Upper lobe of left lung (tissue), 6 donors: ENCODE measurements around the gene KIF26B. TPM values are rescaled to one million over a fixed set of nuclear protein-coding genes. Genes with fewer than 3 reads are reported as not detected.
A peak's percentile ranks its signal among the peaks of the same experiment; 100 is the strongest.

Experiments used
- ATAC-seq, 2 donors: fragments of 200-7000 bp; cut with Tn5 transposase; one replicate each; pipeline ENCODE4 v1.9.1; 2022; ENCODE audit warnings: mild to moderate bottlenecking in 2 of 2, moderate library complexity in 2 of 2; ENCODE audit not compliant: low FRiP score in 2 of 2
- DNase-seq, 2 donors: peaks; one replicate each; pipeline ENCODE4 v3.0.0-alpha.2; 2019 to 2020
- H3K27ac ChIP-seq, 4 donors: fragments of 200-600 bp; sonication (generic); one replicate each; pipeline ENCODE4 v1.5.1; 2016 to 2019
- H3K27me3 ChIP-seq, 4 donors: fragments of 200-600 bp; sonication (generic); one replicate each; pipeline ENCODE4 v1.5.1; 2017 to 2019
- H3K36me3 ChIP-seq, 4 donors: fragments of 200-600 bp; sonication (generic); one replicate each; pipeline ENCODE4 v1.5.1; 2016 to 2019
- H3K4me1 ChIP-seq, 4 donors: fragments of 200-600 bp; sonication (generic); one replicate each; pipeline ENCODE4 v1.5.1; 2018 to 2019
- H3K4me3 ChIP-seq, 4 donors: fragments of 200-600 bp; sonication (generic); one replicate each; pipeline ENCODE4 v1.5.1; 2017 to 2019; ENCODE audit warnings: mild to moderate bottlenecking in 2 of 4, moderate library complexity in 1 of 4
- H3K9me3 ChIP-seq, 4 donors: fragments of 200-600 bp; sonication (generic); one replicate each; pipeline ENCODE4 v1.5.1; 2018 to 2019
- EP300 ChIP-seq, 4 donors: sonication (generic); formaldehyde crosslinking; IDR thresholded peaks; one replicate each; pipeline ENCODE4 v1.5.1; 2017; ENCODE audit warnings: antibody characterized with exemption in 4 of 4, control low read depth in 2 of 4
- POLR2A ChIP-seq, 4 donors: fragments of 450-650 bp; IDR thresholded peaks; one replicate each; pipeline ENCODE4 v1.5.1; 2016 to 2017; ENCODE audit warnings: antibody characterized with exemption in 4 of 4, mild to moderate bottlenecking in 2 of 4
- POLR2AphosphoS5 ChIP-seq, 2 donors: sonication (generic); formaldehyde crosslinking; IDR thresholded peaks; one replicate each; pipeline ENCODE4 v1.5.1; 2017; ENCODE audit warnings: antibody characterized with exemption in 2 of 2
- WGBS, 2 donors: methylation state at CpG; one replicate each; pipeline ENCODE4 v1.1.5; 2017 to 2018; 5-methylcytosine and 5-hydroxymethylcytosine counted together
- total RNA-seq, 6 donors: library from RNA; depleted of rRNA in 4 of 6; stranded (reverse); fragments of >200 nt in 4 of 6; gene quantifications; one replicate each; pipeline versions ENCODE4 v1.1.0 to v1.2.1, GENCODE V29; 2016 to 2021
- TF ChIP-seq, protein P1 (sequence below), 6 experiments: fragments of 450-650 bp in 4 of 6; fragments of 200-600 bp in 2 of 6; sonication (generic) in 2 of 6; IDR thresholded peaks; one replicate each; pipeline ENCODE4 v1.5.1; 2016 to 2019; ENCODE audit warnings: antibody characterized with exemption in 6 of 6
- donor health status: DM: no; HTN: no; CAD: no; lungs with moderate emphysema.
- donor health status: DM: no; HTN: yes; CAD: no; lungs with severe emphysema.

KIF26B gene
- total RNA-seq, 6 donors from 2014 or later, result 1.2 to 4.3 (median 2.1) TPM

DNA sequence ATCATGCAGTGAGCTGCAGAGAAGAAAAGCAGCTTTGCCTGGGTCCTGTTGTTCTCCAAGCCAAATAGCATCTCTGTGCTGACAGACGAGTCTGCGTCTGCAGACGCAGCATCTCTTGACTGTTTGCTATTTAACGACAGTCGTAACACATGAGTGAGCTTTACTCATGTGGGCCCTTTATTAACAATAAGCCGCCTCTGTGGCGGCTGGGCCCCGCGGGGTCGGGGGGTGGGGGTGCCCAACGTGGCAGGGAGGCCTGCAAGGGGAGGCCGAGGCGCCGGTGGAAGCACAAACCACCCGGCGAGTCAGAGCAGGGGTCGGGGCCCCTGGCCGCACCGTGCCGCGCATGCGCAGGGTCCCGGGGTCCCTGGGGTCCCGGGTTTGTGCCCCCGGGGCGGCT lies 435.1 kb downstream of the KIF26B start:
- Histone ChIP-seq H3K9me3 (no peaks in the 10 kb centered on the region), H3K4me1 (no peaks in the 10 kb centered on the region), H3K4me3 (no peak overlapping the region), H3K27me3 (no peaks in the 10 kb centered on the region), H3K27ac (no peak overlapping the region), H3K36me3 (no peaks in the 10 kb centered on the region)
- WGBS, 2 donors, result 87 to 88% methylated on average over 21 to 26 of the region's 26 CpGs
- ATAC-seq (peak in 1 of 2 donors; percentile 69), DNase-seq (peak in 1 of 2 donors; percentile 71)
- TF ChIP-seq, protein P1, sequence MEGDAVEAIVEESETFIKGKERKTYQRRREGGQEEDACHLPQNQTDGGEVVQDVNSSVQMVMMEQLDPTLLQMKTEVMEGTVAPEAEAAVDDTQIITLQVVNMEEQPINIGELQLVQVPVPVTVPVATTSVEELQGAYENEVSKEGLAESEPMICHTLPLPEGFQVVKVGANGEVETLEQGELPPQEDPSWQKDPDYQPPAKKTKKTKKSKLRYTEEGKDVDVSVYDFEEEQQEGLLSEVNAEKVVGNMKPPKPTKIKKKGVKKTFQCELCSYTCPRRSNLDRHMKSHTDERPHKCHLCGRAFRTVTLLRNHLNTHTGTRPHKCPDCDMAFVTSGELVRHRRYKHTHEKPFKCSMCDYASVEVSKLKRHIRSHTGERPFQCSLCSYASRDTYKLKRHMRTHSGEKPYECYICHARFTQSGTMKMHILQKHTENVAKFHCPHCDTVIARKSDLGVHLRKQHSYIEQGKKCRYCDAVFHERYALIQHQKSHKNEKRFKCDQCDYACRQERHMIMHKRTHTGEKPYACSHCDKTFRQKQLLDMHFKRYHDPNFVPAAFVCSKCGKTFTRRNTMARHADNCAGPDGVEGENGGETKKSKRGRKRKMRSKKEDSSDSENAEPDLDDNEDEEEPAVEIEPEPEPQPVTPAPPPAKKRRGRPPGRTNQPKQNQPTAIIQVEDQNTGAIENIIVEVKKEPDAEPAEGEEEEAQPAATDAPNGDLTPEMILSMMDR (IDR thresholded peaks at IDR 0.05), result no peak
- TF ChIP-seq EP300 (IDR thresholded peaks at IDR 0.05) (no peak), POLR2A (IDR thresholded peaks at IDR 0.05) (no peak), POLR2AphosphoS5 (IDR thresholded peaks at IDR 0.05) (no peak)

DNA sequence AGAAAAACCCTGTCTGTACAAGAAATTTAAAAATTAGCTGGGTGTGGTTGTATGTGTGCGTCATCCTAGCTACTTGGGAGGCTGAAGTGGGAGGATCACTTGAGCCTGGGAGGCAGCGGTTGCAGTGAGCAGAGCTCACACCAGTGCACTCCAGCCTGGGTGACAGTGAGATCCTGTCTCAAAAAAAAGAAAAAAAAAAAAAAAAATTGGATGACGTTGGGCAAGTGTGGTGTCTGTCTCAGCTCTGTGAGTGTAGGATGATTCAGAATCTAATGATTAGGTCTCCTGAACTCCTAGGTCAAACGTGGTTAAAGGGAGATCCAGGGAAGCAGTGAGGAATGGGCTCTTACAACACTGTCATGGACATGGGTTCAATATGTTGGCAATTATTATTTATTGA lies 435.9 kb downstream of the KIF26B start:
- no peak for DNase-seq
- H3K9me3 ChIP-seq, result no peaks in the 10 kb centered on the region
- H3K36me3 ChIP-seq, result no peaks in the 10 kb centered on the region
- H3K4me3 ChIP-seq, result no peak overlapping the region
- TF ChIP-seq, protein P1 (IDR thresholded peaks at IDR 0.05), result no peak
- TF ChIP-seq EP300 (IDR thresholded peaks at IDR 0.05) (no peak), POLR2A (IDR thresholded peaks at IDR 0.05) (no peak), POLR2AphosphoS5 (IDR thresholded peaks at IDR 0.05) (no peak)
- no peaks in the 10 kb centered on the region for H3K27me3 ChIP-seq
- ATAC-seq, result no peak
- WGBS, 2 donors, result 79 to 84% methylated on average over 4 of the region's 4 CpGs
- H3K4me1 ChIP-seq, result no peaks in the 10 kb centered on the region
- no peak overlapping the region for H3K27ac ChIP-seq

DNA sequence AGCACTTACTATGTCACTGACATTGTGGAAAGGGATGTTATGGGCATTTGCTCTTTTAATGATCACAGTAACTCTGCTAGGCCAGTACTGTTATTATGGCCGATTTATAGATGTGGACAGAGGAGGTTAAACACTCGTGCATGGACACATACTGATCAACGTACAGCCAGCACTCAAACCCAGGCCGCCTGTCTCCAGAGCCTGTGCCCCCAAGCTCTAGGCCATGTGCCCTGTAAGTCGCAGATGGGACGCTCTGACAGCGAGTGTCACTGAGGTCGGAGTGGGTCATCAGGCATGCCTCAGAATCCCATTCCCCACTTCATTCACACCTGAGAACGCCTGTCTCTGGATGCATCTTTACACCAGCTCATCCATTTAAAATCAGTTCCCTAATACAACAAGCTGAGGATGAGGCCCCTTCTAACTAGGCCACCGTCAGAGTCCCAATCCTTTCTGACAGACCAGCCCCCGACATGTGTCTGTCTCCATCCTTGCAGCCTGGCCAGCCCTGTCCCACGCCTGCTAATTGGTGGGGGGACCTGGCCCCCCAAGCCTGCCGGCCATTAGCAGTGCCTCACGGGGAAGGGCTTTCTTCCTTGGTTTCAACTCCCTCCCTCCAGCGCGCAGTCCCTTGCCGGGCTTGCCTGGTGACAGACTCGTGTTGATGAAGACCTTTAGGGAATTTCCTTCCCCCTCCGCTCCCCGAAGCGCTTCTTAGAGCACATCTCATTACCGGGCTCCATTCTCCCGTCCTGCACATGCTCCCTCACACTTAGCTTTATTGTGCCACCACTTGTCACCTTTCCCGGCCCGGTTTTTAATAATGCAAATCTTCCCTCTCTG lies 436.8 kb downstream of the KIF26B start:
- ATAC-seq (peak in 1 of 2 donors; percentile 40), DNase-seq (no peak)
- WGBS, 2 donors, result 87 to 88% methylated on average over 24 to 25 of the region's 25 CpGs
- Histone ChIP-seq H3K36me3 (no peaks in the 10 kb centered on the region), H3K4me3 (no peak overlapping the region), H3K27ac (no peak overlapping the region), H3K9me3 (no peaks in the 10 kb centered on the region), H3K27me3 (no peaks in the 10 kb centered on the region), H3K4me1 (no peaks in the 10 kb centered on the region)
- TF ChIP-seq, protein P1 (IDR thresholded peaks at IDR 0.05), result no peak
- TF ChIP-seq POLR2A (IDR thresholded peaks at IDR 0.05) (no peak), EP300 (IDR thresholded peaks at IDR 0.05) (no peak), POLR2AphosphoS5 (IDR thresholded peaks at IDR 0.05) (no peak)

- Histone ChIP-seq H3K4me1 (no peaks in the 10 kb centered on the region), H3K4me3 (no peak overlapping the region), H3K27me3 (no peaks in the 10 kb centered on the region), H3K27ac (no peak overlapping the region), H3K36me3 (no peaks in the 10 kb centered on the region), H3K9me3 (no peaks in the 10 kb centered on the region)
- DNase-seq, result peak in 1 of 2 donors; percentile 63
- peak in 1 of 2 donors; percentile 34 for ATAC-seq
- TF ChIP-seq POLR2AphosphoS5 (IDR thresholded peaks at IDR 0.05), result no peak
- TF ChIP-seq POLR2A (IDR thresholded peaks at IDR 0.05), result no peak
- no peak for TF ChIP-seq EP300 (IDR thresholded peaks at IDR 0.05)
- TF ChIP-seq, protein P1 (IDR thresholded peaks at IDR 0.05), result no peak
- 87 to 95% methylated on average over 9 of the region's 9 CpGs for WGBS, 2 donors
These were observed 437.3 kb downstream of the KIF26B start for GRCh38 chr1:245592189-245592460.
